Mucosa of descending colon (tissue), 3 donors: ENCODE results near the gene AAMP. TPM values are rescaled to one million over a fixed set of nuclear protein-coding genes. Genes with fewer than 3 reads are reported as not detected.
A peak's percentile ranks its signal among the peaks of the same experiment; 100 is the strongest.

Source experiments
- ATAC-seq: fragments of 200-7000 bp; cut with Tn5 transposase; one replicate; pipeline ENCODE4 v1.9.1; 2020; ENCODE audit warnings: mild to moderate bottlenecking, moderate library complexity
- DNase-seq, 3 donors: peaks; one replicate each; pipeline ENCODE4 v3.0.0-alpha.2; 2020
- H3K36me3 ChIP-seq: fragments of 200-600 bp; one replicate; pipeline ENCODE4 v1.8.0; 2021; ENCODE audit warnings: low read depth, mild to moderate bottlenecking
- H3K4me1 ChIP-seq: fragments of 200-600 bp; one replicate; pipeline ENCODE4 v1.8.0; 2021; ENCODE audit warnings: low read depth, mild to moderate bottlenecking
- H3K4me3 ChIP-seq: fragments of 200-600 bp; one replicate; pipeline ENCODE4 v1.8.0; 2021; ENCODE audit warnings: mild to moderate bottlenecking
- H3K9me3 ChIP-seq: fragments of 200-600 bp; one replicate; pipeline ENCODE4 v1.8.0; 2021; ENCODE audit warnings: mild to moderate bottlenecking
- intact Hi-C, 2 donors: fragments of 100-400 bp; cut with DNase I in 1 of 2; cut with micrococcal nuclease in 1 of 2; formaldehyde crosslinking; loops; one replicate each; pipeline versions ENCODE4 v1.11.0 to v1.11.1; 2022; cut with DNase I, micrococcal nuclease
- total RNA-seq, 3 donors: library from RNA; stranded (reverse); fragmentation: NEBNext Ultra II Directional in 2 of 3; extraction: Animal tissue kit (Norgen Biotek cat#: 25700) in 2 of 3; gene quantifications; one replicate each; pipeline versions ENCODE4 v1.2.1 to v1.2.4, GENCODE V29; 2021 to 2023
- TF ChIP-seq, protein P1 (sequence below): fragments of 200-600 bp; IDR thresholded peaks from one replicate; pipeline ENCODE4 v1.8.0; 2022; ENCODE audit warnings: antibody characterized with exemption, mild to moderate bottlenecking
- donor health status: DM: no; HTN: no; CAD: no; lungs with moderate emphysema.
- donor health status: DM: no; HTN: no; CAD: no.
- donor health status: DM: no; HTN: yes; CAD: no.

Gene AAMP
- total RNA-seq, 3 donors from 2014 or later, result 80.2 to 97.0 (median 94.1) TPM

DNA sequence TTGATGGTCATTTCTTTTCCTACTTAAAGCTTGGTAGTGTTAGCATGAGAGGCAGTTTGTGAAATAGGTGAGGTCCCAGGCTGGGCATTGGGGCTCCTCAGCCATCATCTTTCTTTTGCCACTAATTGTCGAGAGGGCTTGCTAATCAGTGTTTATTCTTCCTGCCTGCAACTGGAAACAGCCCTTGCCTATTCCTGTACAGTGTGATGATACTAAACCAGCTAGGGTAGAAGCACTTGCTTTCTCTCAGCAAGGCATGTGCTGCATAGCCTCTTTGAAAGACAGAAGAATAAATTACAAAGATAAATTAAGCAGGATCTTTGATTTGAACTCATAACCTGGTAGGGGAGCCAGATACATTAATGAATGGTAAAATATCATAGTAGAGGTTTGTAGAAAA, 25.7 kb downstream of the AAMP start:
- ATAC-seq, result no peak
- intact Hi-C loops, result no loop called here
- H3K36me3 ChIP-seq, result peaks cover 18% of the 10 kb centered on the region
- no peak for DNase-seq
- H3K4me1 ChIP-seq, result no peaks in the 10 kb centered on the region
- H3K4me3 ChIP-seq, result no peak overlapping the region
- H3K9me3 ChIP-seq, result no peaks in the 10 kb centered on the region
- TF ChIP-seq, protein P1, sequence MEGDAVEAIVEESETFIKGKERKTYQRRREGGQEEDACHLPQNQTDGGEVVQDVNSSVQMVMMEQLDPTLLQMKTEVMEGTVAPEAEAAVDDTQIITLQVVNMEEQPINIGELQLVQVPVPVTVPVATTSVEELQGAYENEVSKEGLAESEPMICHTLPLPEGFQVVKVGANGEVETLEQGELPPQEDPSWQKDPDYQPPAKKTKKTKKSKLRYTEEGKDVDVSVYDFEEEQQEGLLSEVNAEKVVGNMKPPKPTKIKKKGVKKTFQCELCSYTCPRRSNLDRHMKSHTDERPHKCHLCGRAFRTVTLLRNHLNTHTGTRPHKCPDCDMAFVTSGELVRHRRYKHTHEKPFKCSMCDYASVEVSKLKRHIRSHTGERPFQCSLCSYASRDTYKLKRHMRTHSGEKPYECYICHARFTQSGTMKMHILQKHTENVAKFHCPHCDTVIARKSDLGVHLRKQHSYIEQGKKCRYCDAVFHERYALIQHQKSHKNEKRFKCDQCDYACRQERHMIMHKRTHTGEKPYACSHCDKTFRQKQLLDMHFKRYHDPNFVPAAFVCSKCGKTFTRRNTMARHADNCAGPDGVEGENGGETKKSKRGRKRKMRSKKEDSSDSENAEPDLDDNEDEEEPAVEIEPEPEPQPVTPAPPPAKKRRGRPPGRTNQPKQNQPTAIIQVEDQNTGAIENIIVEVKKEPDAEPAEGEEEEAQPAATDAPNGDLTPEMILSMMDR, result no peak

DNA sequence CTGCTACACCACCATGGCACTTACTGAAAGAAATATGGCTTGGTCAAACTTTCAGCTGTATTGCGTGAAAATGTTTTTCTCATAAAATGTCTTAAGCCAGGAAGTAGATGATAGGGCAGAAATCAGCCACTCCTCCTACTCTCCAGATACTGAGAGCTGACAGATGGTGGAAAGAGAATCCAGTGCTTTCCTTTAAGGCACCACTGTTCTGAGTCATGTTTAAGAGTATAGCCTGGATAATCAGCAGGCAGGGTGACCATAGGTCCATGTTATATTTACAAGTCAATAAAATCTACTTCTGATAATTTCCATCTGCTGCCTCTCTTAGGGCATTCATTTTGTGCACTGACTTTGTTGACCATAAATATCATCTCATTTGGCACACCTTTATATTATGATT, 31.1 kb downstream of the AAMP start:
- intact Hi-C loops, result no loop called here
- Histone ChIP-seq H3K4me3 (no peak overlapping the region), H3K9me3 (no peaks in the 10 kb centered on the region), H3K36me3 (peaks cover 8% of the 10 kb centered on the region), H3K4me1 (no peaks in the 10 kb centered on the region)
- DNase-seq, result no peak
- ATAC-seq, result peak; percentile 97
- TF ChIP-seq, protein P1, result no peak

DNA sequence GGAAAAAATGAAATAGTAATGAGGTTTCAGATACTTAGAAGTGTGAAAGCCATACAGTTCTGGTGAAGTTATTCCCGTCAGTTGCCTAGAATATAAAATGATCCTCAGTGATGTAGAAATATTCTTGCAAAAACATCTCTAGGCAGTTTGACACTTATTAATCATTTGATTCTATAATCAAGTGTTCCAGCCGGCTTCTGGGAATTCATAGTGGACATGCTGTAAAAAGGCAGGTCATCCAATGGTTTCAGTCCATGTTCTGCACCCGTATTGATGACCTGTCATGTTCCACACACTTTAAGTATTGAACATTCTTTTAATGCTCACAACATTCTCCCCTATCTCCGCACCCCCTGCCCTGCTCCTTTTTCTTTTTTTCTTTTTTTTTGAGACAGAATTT, 33.1 kb downstream of the AAMP start:
- Histone ChIP-seq H3K36me3 (peaks cover 8% of the 10 kb centered on the region), H3K4me1 (no peaks in the 10 kb centered on the region), H3K9me3 (no peaks in the 10 kb centered on the region), H3K4me3 (no peak overlapping the region)
- TF ChIP-seq, protein P1, result no peak
- no peak for DNase-seq
- no peak for ATAC-seq
- intact Hi-C loops, result no loop called here

DNA sequence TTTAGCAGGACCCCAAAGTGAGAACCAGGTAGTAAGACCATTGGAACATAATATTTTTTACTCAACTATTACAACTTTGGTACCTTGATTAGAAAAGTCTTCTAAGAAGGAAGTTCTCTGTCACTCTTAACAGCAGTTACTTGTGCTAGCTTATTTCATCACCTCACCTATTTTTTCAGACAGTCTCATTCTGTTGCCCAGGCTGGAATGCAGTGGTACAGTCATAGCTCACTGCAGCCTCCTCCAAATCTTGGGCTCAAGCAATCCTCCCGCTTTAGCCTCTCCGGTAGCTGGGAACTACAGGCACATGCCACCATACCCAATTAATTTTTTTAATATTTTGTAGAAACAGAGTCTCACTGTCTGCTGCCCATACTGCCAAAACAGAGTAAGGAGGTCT, 34.9 kb downstream of the AAMP start:
- H3K36me3 ChIP-seq, result peaks cover 4% of the 10 kb centered on the region
- TF ChIP-seq, protein P1, result no peak
- H3K4me3 ChIP-seq, result no peak overlapping the region
- no peaks in the 10 kb centered on the region for H3K9me3 ChIP-seq
- H3K4me1 ChIP-seq, result peaks cover 17% of the 10 kb centered on the region
- DNase-seq (no peak), ATAC-seq (no peak)
- intact Hi-C loops, result no loop called here

DNA sequence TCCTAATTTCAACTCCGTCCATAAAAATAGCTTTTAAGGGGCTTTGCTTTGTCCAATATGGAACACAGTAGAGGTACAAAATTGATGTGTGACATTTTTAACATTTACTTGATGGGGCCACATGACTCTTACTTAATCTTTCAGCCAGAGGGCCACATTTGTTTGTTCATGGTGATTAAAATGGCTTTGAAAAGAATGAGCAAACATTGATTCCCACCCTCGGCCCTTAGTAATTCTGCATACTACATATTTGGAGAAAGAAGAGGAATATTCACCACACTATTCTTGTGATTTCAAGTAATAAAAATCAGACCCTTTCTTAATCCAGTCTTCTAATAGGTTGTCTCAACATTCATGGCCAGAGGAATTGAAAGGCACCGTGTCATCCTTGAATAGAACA, 35.4 kb downstream of the AAMP start:
- peaks cover 4% of the 10 kb centered on the region for H3K36me3 ChIP-seq
- H3K4me1 ChIP-seq, result peaks cover 22% of the 10 kb centered on the region
- DNase-seq (no peak), ATAC-seq (no peak)
- TF ChIP-seq, protein P1, result no peak
- no peaks in the 10 kb centered on the region for H3K9me3 ChIP-seq
- intact Hi-C loops, result no loop called here
- no peak overlapping the region for H3K4me3 ChIP-seq

DNA sequence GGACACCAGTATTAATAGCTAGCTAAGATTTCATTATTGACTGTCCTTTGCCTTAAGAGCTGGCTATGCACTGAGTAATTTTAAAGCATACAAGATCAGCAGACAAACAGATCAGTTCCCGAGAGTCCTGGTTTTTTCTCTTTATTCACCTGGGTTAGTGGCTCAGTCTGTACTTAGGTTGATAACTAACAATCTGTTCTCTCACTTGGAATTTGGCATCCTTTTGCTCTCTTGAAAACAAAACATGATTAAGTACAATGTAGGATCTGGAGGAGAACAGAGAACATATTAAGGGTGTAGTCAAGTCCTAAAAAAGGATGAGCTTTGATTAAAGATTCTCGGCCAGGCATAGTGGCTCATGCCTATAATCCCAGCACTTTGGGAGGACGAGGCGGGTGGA, 36.4 kb downstream of the AAMP start:
- H3K4me3 ChIP-seq, result no peak overlapping the region
- intact Hi-C loops, result no loop called here
- TF ChIP-seq, protein P1, result no peak
- ATAC-seq, result no peak
- DNase-seq, result no peak
- no peaks in the 10 kb centered on the region for H3K36me3 ChIP-seq
- no peaks in the 10 kb centered on the region for H3K9me3 ChIP-seq
- H3K4me1 ChIP-seq, result peaks cover 31% of the 10 kb centered on the region
